Occipital lobe (tissue), 2 donors: ENCODE data around the gene PIK3R5. TPM values are rescaled to one million over a fixed set of nuclear protein-coding genes. Genes with fewer than 3 reads are reported as not detected.
"Not testable (repeated sequence)": the region's sequence is repeated elsewhere in the genome, so short reads cannot be mapped to it uniquely, and the experiment has no call there.

Experiments
- DNase-seq: peaks from one replicate; lab custom pipeline; 2025; lab: John Stamatoyannopoulos, UW
- total RNA-seq: library from RNA; depleted of rRNA; stranded (reverse); fragments of >200 nt; gene quantifications from one replicate; pipeline ENCODE4 v1.2.3, GENCODE V29; 2014

PIK3R5 gene
- total RNA-seq, 1 donor from 2014 or later = 0.62 TPM

DNA sequence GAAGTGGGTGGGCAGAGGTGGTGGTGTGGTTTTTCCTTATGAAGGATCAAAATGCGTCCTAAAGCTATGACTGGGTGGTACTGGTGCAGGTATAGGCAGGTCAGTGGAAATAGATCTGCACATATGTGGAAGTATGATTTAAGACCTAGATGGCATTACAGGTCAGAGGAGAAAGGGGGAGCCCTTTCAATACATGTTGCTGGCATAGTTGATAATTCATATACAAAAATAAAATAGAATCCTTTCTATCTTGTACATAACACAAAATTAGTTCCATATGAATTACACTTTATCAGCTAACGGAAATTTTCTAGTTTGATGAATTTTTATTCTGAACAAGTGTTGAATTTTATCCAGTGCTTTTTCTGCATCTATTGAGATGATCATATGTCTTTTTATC lies 20.8 kb upstream of the PIK3R5 start:
- DNase-seq = no peak

DNA sequence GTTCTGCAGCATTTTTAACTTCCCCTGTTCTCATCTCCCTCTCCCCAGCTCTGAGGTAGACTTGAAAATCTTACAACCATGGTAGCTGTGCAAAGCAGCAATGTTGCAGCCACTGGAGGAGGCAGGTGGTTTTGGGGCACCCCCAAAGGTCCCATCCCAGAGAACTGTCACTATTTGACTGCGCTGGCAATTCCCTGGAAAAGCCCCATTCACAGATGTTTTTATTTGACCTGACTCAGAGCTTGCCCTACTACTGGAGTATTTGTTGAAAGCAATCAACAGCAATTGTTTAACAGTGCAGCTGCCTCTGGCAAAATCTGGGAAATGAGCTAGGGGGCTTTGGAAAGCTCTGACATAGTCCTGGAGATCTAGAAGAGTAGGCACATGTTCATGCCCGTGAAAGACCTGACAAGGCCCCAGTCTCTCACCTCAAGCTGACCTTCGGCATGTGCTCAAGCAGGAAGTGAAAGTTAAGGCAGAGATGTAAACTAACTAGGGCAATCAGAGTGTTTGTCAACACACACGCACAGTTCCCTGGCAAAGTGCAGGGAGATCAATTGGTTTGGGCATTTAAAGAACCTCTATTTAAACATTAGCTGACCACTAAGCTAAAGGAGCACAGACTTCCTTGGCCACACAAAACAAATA lies 19.7 kb upstream of the PIK3R5 start:
- DNase-seq = no peak

- not testable (repeated sequence) for DNase-seq
Observed at GRCh38 chr17:8984225-8984624, 18.7 kb upstream of the PIK3R5 start.

GRCh38 chr17:8981443-8981842 lies 15.9 kb upstream of the PIK3R5 start:
- no peak for DNase-seq

GRCh38 chr17:8979715-8980114 lies 14.2 kb upstream of the PIK3R5 start:
- no peak for DNase-seq

GRCh38 chr17:8976638-8977037 lies 11.1 kb upstream of the PIK3R5 start:
- no peak for DNase-seq

- DNase-seq = no peak
Observed at GRCh38 chr17:8975091-8975725, 9.7 kb upstream of the PIK3R5 start.

DNA sequence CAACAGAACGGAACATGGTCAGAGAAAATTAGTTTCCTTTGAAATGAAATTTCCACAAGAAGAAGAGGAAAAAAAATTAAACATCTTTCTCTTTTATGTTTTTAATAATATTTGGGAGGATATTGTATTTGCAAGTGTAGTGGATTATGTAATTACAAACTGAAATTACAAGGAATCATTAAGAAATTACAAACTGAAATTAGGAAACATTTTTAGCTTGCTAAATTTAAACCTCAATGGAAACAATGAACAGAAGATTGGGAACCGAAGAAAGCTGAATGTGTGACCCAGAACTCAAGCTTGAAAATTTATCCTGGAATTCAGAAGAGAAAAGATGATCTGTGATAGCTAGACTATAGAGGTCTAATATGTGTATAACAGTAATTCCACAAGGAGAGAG lies 4.4 kb upstream of the PIK3R5 start:
- no peak for DNase-seq

DNA sequence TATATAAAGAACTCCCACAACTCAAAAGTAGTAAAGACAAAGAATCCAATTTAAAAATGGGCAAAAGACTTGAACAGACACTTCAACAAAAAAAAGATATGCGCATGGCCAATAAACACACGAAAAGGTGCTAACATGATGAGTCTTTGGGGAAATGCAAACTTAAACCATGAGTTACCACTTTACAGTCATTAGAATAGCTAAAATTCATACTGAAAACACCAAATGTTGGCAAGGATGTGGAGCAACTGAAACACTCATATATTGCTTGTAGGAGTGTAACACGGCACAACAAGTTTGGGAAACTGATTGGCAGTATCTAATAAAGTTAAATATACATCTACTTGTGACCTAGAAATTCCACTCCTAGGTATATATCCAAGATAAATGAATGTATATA lies 3.0 kb upstream of the PIK3R5 start:
- no peak for DNase-seq

GRCh38 chr17:8967861-8968260 lies 2.4 kb upstream of the PIK3R5 start:
- DNase-seq = no peak

GRCh38 chr17:8966926-8967325 lies 1.4 kb upstream of the PIK3R5 start:
- no peak for DNase-seq

DNA sequence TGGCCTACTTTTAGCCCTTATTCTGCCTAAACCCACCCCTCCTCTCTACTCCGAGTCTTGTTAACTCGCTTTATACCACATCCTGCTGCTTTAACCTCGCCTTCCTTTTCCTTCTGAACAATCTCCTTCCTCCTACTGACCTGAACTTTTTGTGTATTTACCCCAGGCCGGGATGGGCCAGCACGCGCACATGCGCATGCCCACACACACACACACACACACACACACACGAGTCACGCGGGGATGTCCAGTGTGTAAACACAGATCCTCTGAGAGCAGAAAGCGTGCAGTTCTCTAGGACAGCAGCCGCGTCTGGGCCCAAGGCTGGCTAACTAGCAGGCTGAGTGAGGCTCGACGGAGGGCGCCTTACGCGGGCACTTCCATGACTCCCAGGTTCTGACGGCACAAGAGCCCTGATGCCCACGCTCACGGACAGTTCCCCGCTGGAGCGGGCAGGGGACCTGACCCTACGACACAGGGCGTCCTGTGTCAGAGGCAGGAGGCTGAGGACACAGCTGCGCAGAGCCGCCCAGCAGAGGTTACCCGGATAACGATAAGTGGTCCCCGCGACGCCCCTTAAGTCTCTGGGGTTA lies 610 bp downstream of the PIK3R5 start:
- DNase-seq = no peak

GRCh38 chr17:8963647-8964258 lies 1.8 kb downstream of the PIK3R5 start:
- DNase-seq = no peak

GRCh38 chr17:8963014-8963413 lies 2.5 kb downstream of the PIK3R5 start:
- no peak for DNase-seq

- DNase-seq = no peak
Observed at GRCh38 chr17:8961829-8962228, 3.7 kb downstream of the PIK3R5 start.

DNA sequence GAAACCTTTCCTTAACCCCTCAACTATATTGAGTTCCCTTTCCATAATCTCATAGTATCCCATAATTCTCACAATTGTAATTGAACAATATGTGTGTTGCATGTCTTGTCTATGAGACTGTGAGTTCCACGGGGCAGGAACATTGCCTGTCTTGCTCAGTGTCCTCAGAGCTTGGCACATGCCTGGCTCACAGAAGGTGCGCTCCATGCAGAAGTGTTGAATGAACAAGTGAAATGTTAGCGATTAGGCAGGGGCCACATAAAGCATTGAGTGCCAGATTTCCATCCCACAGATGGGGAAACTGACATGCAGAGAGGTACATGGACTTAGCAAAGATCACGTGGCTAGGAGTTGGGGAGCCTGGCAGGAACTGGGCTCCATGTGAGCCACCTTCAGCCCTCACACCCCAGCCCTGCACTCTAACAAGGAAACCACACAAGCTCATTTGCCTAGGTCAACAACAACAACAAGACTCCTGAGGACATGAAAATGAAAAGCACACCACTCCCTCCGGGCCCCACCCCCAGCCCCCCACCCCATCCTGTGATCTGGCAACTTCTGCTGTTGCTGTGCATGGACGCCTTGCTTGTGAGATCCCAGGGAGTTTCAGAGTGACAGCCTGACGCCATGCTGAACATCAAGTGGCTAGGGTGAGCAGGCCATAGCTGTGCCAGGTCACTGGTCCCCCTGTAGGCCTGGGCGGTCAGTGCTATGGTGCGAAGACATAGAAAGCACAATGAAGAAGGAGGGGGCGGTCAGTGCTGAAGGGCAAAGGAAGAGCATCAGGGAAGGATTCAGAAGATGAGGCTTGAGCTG lies 5.0 kb downstream of the PIK3R5 start:
- no peak for DNase-seq

- DNase-seq = no peak
Observed at GRCh38 chr17:8959312-8959918, 6.1 kb downstream of the PIK3R5 start.

GRCh38 chr17:8957721-8958120 lies 7.8 kb downstream of the PIK3R5 start:
- DNase-seq = no peak

DNA sequence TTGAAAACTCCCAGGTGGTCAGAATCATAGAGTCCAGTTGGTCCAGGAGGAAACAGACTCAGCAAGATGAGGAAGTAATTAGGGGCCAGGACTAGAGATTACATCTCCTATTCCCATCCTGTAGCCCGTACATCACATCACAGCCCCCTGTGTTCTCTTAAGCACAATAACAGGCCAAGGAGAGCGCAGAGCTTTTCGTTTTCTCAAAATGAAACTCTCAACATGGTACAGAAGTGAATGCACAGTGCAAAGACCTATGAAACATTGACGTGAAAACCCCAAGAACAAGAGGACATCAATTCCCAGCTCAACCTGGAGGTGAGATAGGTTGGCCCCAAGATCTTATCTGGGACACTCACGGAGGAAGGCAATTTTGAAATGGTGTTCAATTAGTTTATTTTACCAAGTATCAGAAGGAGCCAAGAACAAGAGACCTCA lies 9.0 kb downstream of the PIK3R5 start:
- no peak for DNase-seq

GRCh38 chr17:8955021-8955959 lies 10.2 kb downstream of the PIK3R5 start:
- DNase-seq = no peak
